ENCODE measurements around the gene NRG2.

Gene NRG2

DNA sequence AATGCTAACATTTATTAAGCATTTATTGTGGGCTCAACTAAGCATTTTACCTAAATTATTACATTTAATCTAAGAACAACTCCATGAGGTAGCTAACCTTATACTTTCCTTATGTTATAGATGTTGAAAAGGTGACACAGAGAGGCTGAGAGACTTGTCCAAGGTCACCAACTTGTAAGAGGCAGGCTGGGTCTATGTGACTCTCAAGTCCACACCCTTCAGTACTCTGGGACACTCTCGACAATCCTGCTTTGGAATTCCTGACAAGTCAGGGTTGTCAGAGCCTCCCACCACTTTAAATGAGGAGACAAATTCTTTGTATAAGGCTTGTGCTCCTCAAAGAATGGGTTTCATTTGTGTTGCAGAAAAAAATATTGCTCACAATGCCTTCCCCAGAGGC lies 67.2 kb downstream of the NRG2 start:
- Mint-ChIP-seq H3K27ac (no peak overlapping the region), H3K27me3 (peaks cover 57% of the 10 kb centered on the region), H3K9me3 (no peaks in the 10 kb centered on the region), H3K4me3 (no peak overlapping the region), H3K36me3 (no peaks in the 10 kb centered on the region), H3K4me1 (no peaks in the 10 kb centered on the region)
- ATAC-seq: no peak

DNA sequence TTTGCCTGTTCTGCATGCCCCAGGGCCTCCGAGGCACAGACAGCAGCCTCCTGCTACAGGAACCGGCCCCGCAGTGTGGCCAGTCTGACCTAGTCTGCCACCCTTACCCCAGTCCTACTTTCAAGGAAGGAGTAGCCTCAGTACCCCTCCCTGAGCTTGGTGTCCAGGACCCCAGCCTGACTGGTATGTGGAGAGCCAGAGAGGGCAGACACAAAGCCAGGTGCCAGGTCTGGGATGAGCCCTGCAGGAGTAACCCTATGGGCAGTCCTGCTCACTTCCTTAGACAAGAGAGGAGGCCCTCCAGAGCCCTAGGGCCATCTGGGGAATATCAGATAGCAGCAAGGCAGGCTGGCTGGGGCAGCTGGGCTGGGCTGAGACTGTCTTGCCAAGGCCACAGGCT lies 67.8 kb downstream of the NRG2 start:
- ATAC-seq: no peak

DNA sequence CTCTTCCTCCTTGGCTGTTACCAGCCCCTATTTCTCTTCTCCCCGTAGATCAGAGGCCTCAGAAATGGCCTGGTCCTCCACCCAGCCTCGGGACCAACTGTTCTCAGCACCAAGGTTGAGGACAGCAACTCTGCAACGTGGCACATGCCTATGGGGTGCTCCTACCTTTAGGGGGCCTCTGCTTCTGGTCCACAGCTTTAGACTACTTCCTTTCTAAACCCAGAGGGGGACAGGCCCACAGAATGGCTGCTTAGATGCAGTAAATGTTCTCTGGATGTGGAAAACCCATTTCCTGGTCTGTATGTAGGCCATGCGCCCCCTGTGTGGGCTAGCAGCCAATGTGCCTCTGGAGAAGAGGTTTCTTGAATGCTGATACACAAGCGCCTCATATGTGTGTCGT lies 68.4 kb downstream of the NRG2 start:
- Mint-ChIP-seq H3K4me3 (no peak overlapping the region), H3K27ac (no peak overlapping the region), H3K4me1 (no peaks in the 10 kb centered on the region), H3K9me3 (no peaks in the 10 kb centered on the region), H3K27me3 (peaks cover 57% of the 10 kb centered on the region), H3K36me3 (no peaks in the 10 kb centered on the region)
- peak; percentile 41 for ATAC-seq

More for the DNA sequence above, 67.8 kb downstream of the NRG2 start:
- no peak overlapping the region for H3K4me3 Mint-ChIP-seq
- peaks cover 57% of the 10 kb centered on the region for H3K27me3 Mint-ChIP-seq
- no peaks in the 10 kb centered on the region for H3K4me1 Mint-ChIP-seq
- no peak overlapping the region for H3K27ac Mint-ChIP-seq
- H3K36me3 Mint-ChIP-seq: no peaks in the 10 kb centered on the region
- H3K9me3 Mint-ChIP-seq: no peaks in the 10 kb centered on the region

DNA sequence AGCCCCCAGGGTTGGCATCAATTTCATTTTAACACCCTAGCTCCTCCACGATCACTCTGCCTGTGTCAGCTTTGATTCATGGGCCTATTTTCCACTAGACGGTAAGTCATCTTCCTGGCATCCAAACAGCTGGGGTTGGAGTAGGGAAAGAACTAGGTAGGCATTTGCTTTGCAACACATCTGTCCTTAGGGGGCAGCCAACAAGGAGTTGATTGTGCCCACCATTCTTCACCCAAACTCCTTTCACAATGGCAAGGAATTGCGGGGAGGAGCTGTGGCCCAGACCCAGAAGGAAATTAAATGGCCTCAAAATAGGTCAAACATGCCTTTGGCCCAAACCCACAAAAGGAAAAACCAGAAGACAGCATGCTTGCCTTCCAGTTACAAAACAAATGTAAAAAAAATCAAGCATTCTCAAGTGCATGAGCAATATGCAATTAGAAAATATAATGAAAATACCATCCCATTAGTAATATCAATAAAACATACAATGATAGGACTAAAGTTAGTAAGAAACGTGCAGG lies 71.8 kb downstream of the NRG2 start:
- Mint-ChIP-seq H3K27ac (no peak overlapping the region), H3K27me3 (peaks cover 45% of the 10 kb centered on the region), H3K36me3 (no peaks in the 10 kb centered on the region), H3K9me3 (no peaks in the 10 kb centered on the region), H3K4me3 (no peak overlapping the region), H3K4me1 (no peaks in the 10 kb centered on the region)
- ATAC-seq: no peak

DNA sequence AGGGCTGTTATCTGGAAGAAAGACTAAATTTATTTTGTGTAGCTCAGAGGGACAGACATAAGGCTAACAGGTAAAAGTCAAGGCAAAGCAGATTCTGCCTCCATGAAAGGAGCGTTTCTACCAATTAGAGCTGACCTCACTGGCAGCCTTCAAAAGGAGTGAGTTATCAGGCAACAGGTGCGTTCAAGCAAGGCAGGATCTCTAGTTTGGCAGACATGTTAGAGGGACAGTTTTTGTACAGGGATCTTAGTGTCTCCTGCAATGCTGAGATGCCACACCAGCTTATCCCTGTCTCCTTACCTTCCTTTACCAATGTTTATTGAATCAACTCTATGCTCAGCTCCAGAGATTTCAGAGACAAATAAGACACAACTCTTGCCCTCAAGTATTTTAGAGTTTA lies 73.8 kb downstream of the NRG2 start:
- Mint-ChIP-seq H3K27ac (no peak overlapping the region), H3K27me3 (peaks cover 34% of the 10 kb centered on the region)
- no peak for ATAC-seq

DNA sequence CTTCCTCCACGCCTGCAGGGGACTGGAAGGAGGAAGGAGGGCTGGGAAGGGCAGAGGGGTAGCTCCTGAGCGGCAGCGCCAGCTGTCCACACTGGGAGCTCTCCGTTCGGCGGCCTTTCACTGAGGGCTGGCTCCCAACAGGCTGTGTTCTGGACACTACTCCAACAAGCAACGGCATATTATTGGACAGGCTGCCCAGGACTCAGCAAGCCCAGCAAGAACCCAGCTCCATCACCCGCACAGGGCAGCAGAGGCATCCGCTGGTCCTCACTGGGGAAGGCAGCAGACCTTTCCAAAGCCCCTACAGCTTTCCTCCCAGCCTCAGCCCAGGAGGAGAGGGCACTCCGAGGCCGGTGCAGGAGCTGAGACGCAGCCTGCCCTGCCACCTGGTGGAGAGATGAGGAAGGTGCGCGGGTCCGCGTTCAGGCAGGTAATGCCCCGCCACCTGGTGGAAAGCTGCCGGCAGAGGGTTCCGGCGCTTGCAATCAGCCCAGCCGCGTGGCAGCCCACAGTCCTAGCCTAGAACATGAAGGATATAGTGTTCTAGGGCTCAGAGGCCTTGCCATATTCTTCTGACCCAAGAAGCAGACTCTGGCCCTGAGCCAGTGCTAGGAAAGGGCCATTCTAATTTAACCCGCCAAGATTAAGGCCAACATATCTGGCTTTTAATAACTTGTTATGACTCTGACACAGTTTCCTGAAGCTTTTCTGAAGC lies 74.4 kb downstream of the NRG2 start:
- no peaks in the 10 kb centered on the region for H3K4me1 Mint-ChIP-seq
- H3K9me3 Mint-ChIP-seq: no peaks in the 10 kb centered on the region
- peaks cover 28% of the 10 kb centered on the region for H3K27me3 Mint-ChIP-seq
- no peak overlapping the region for H3K4me3 Mint-ChIP-seq
- no peak overlapping the region for H3K27ac Mint-ChIP-seq
- ATAC-seq: peak; percentile 93
- no peaks in the 10 kb centered on the region for H3K36me3 Mint-ChIP-seq

More for the DNA sequence above, 73.8 kb downstream of the NRG2 start:
- H3K4me1 Mint-ChIP-seq: no peaks in the 10 kb centered on the region
- H3K4me3 Mint-ChIP-seq: no peak overlapping the region
- H3K9me3 Mint-ChIP-seq: no peaks in the 10 kb centered on the region
- no peaks in the 10 kb centered on the region for H3K36me3 Mint-ChIP-seq

DNA sequence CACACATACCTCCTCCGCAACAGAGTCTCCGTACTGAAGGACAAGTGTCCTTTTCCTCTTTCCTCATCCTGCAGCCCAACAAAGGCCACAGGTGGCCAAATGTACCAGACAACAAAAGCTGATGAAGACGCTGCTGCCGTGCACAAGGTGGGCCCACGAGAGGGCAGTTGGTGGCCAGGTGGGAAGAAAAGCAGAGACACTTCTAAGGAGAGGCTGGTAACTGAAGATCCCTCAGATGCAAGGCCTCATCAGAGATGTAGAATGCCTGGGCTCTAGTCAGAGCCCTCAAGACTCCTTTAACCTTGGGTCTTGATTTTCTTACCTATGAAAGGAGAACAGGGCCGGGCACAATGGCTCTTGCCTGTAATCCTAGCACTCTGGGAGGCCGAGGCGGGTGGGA lies 75.7 kb downstream of the NRG2 start:
- Mint-ChIP-seq H3K9me3 (no peaks in the 10 kb centered on the region), H3K27ac (no peak overlapping the region), H3K27me3 (peaks cover 22% of the 10 kb centered on the region), H3K4me3 (no peak overlapping the region), H3K4me1 (no peaks in the 10 kb centered on the region), H3K36me3 (no peaks in the 10 kb centered on the region)
- no peak for ATAC-seq

DNA sequence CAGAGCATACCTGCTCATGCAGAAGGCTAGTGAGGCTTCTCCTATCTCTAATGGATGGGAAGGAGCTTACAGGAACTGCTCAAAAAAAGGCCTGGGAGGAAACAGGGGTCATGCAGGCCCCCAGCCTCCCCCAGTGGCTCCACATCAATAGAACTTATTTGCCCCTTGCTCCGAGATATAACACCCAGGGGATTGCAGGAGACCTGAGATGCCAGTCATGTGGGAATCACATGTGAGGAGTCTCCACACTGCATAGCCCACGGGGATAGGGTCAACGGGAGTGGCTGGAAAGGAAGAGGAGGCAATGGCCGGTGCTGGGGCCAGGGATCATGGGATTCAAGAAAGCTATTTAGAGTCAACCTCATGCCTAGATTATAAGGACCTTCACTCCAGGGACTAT lies 76.2 kb downstream of the NRG2 start:
- Mint-ChIP-seq H3K36me3 (no peaks in the 10 kb centered on the region), H3K4me3 (no peak overlapping the region), H3K27ac (no peak overlapping the region), H3K4me1 (no peaks in the 10 kb centered on the region), H3K27me3 (peaks cover 19% of the 10 kb centered on the region), H3K9me3 (no peaks in the 10 kb centered on the region)
- ATAC-seq: no peak

DNA sequence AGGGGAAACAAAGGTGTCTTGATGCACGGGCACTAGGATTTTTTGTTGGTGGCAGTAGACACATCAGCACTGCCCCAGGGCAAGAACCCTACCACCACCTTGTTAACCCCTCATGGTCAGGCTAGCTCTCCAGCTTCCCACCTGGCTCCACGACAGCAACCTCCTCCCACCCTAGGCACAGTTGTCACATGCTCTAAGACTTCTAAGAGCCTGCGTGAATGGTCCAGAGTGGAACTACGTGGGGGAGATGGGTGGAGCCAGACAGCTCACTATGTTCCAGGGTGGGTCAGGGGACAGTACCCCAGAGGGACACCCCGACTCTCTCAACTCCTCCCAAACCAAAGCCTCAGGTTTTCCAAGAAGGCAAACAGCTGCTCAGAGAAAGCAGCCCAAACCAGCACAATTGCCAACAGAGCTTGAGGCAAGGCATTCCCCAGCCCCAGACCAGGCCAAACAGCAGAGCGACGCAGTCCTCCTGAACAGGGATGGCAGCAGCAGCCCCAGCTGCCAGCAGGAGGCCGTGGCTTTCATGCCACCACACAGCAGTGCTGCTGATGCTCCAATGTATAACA lies 78.0 kb downstream of the NRG2 start:
- no peaks in the 10 kb centered on the region for H3K4me1 Mint-ChIP-seq
- no peak for ATAC-seq
- peaks cover 1% of the 10 kb centered on the region for H3K27me3 Mint-ChIP-seq
- no peak overlapping the region for H3K27ac Mint-ChIP-seq
- no peaks in the 10 kb centered on the region for H3K9me3 Mint-ChIP-seq
- H3K36me3 Mint-ChIP-seq: no peaks in the 10 kb centered on the region
- no peak overlapping the region for H3K4me3 Mint-ChIP-seq

DNA sequence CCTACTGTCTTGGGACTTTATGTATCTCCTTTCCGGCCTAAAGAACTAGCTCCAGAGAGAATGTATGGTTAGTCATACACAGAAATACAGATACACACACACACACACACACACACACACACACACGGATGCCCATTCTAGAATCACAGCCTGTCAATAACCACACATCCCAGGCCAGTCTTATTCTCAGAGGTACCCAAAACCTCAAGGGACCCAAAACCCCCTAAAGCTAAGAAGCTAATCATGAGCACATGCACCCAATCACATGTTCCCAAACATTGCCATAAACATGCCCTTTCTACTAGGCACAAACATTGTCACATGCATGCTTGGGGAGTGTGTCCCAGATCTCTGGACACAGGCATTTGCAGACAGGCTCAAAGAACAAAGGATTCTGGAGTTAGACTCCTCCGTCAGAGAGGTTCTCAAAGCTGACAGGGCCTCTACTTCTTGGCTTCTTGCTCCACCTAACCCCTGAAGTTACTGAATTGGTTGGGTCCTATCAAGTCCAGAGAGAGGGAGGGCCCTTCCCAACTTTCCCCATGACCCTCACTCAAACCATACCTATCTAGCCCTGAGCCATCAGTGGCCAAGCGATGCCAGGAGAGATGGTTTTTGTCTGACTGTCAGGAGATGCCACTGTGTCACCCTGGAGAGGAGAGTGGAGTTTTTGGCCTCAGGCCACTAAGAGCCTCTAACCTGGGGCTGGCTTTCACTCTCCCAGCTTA lies 78.7 kb downstream of the NRG2 start:
- no peaks in the 10 kb centered on the region for H3K36me3 Mint-ChIP-seq
- no peak overlapping the region for H3K27ac Mint-ChIP-seq
- H3K27me3 Mint-ChIP-seq: no peaks in the 10 kb centered on the region
- ATAC-seq: no peak
- no peaks in the 10 kb centered on the region for H3K4me1 Mint-ChIP-seq
- no peak overlapping the region for H3K4me3 Mint-ChIP-seq
- H3K9me3 Mint-ChIP-seq: no peaks in the 10 kb centered on the region

DNA sequence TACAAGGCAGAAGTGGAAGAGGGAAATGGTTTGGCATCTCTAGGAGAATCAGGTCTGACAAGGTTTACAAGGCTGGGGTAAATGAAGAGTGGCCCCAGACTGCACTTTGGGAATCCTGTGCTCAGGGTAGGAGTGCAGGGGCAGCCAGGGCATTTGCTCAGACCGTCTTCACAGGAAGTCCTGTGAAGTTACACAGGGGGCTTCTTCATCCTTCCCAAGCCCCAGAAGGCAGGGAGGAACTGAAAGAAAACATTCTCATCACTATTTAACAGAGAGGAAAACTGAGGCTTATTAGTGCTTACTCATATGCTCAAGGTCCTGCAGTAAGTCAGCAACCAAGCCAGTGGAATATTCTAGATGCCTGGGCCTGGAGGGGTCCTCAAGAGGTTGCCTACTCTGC lies 80.7 kb downstream of the NRG2 start:
- Mint-ChIP-seq H3K36me3 (no peaks in the 10 kb centered on the region), H3K27me3 (no peaks in the 10 kb centered on the region), H3K27ac (no peak overlapping the region), H3K9me3 (no peaks in the 10 kb centered on the region), H3K4me1 (no peaks in the 10 kb centered on the region), H3K4me3 (no peak overlapping the region)
- ATAC-seq: no peak

DNA sequence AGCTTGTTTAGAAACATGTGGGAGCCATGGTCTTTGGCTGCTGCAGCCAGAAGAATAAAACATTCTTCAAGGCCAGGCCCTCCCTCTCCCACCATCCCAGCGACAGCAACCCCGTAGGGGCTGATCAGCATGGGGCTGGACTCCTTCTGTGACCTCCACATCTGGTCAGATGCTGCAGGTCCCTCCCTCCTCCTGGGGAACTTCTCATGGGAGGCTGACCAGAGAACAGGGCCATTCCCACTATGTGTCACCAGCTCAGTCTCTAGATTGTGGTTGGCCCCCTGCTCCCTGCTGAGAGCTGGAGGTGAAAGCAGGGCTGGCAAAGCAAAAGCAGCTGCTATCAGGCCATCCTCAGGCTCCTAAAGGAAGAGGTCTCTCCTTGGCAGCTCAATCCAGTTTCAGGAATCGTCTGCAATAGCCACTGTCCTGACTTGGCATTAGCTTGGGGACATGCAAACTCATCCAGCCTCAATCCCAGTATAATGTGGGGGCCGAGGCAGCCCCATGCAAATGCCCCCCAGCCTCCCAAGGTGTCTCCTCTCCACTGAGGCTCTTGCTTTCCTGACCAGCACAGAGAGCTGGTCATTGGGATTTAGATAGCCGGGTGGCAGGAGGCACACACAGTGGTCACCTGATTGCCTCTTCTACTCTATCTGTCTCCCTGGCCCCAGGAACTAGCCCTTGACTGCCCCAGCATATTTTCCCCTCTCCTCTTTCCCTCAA lies 81.5 kb downstream of the NRG2 start:
- H3K27ac Mint-ChIP-seq: no peak overlapping the region
- H3K27me3 Mint-ChIP-seq: no peaks in the 10 kb centered on the region
- H3K4me1 Mint-ChIP-seq: no peaks in the 10 kb centered on the region
- H3K9me3 Mint-ChIP-seq: no peaks in the 10 kb centered on the region
- no peak overlapping the region for H3K4me3 Mint-ChIP-seq
- no peaks in the 10 kb centered on the region for H3K36me3 Mint-ChIP-seq
- ATAC-seq: no peak

DNA sequence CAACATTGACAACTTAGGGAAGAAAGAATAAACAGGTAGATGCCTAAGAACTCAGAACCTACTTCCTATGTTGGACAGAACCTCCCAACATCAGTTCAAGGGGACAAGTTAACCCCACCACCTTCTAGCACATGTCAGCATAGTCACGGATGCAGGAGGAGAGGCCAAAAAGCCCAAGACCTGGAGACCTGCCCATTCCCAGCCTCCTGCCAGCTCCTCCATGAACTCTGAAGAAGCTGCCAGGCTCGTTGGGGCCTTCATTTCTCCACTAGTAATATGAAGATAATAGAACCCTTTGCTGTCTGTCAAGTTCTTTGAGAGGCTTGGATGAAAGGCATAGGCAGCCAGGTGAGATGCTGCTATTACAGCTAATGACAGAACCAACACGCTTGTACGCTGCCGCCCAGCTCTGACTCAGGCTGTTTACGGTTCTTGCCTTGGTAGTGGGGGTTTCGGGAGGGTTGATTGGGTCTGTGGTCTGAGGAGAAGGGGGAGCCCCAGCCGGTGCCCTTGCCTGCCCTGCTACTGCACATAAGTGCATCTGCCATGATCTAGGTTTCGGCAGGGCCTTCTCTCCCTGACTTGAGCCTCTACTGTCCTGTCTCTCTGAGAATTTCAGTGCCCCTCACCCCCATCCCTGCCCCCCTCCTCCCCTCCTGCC lies 82.2 kb downstream of the NRG2 start:
- no peak overlapping the region for H3K4me3 Mint-ChIP-seq
- no peaks in the 10 kb centered on the region for H3K9me3 Mint-ChIP-seq
- H3K27me3 Mint-ChIP-seq: no peaks in the 10 kb centered on the region
- H3K36me3 Mint-ChIP-seq: no peaks in the 10 kb centered on the region
- ATAC-seq: peak; percentile 86
- H3K27ac Mint-ChIP-seq: no peak overlapping the region
- H3K4me1 Mint-ChIP-seq: no peaks in the 10 kb centered on the region

DNA sequence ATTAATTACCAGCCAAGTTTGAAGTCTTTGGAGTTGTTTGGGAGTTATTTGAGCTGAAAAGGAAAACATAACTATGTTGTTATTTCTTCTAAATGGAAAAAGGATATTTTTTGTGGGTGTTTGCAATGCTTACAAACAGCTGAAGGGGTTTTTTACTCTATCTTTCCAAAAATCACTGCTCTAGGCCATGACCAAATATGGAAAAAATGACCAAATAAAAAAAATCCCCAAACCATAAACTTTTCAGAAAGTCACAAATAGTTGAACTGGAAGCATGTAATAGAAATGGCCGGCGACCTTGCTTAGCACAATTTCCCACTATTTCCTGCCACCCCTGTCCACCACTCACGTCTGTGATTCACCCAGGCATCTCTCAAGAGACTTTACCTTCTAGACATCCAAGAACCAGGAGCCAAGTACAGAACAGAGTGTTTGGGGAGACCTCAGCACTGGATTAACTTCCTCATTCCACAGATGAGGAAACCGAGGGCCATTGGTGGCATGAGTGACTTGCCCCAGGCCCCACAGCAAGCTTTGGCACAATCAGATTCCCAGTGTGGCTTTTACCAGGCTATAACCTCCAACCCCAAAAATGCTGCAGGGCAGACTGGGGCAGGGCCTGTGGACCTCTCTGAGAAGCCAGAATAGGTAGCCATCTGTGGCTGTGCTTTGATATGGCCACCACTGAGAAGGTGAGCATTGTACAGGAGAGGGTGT lies 84.5 kb downstream of the NRG2 start:
- H3K4me3 Mint-ChIP-seq: no peak overlapping the region
- H3K9me3 Mint-ChIP-seq: no peaks in the 10 kb centered on the region
- no peak overlapping the region for H3K27ac Mint-ChIP-seq
- no peaks in the 10 kb centered on the region for H3K4me1 Mint-ChIP-seq
- no peaks in the 10 kb centered on the region for H3K36me3 Mint-ChIP-seq
- no peak for ATAC-seq
- peaks cover 19% of the 10 kb centered on the region for H3K27me3 Mint-ChIP-seq

All from stimulated activated memory B cell treated with anti-CD40 and anti-IgM and Interleukin-4, amounts not matched to agents 10 μg/mL and 1 μg/mL and 100 μg/mL, for 72 hours (primary cell).